ENCODE measurements around the gene RPL11.
"Not testable (repeated sequence)": the region's sequence is repeated elsewhere in the genome, so short reads cannot be mapped to it uniquely, and the experiment has no call there.

Gene RPL11

DNA sequence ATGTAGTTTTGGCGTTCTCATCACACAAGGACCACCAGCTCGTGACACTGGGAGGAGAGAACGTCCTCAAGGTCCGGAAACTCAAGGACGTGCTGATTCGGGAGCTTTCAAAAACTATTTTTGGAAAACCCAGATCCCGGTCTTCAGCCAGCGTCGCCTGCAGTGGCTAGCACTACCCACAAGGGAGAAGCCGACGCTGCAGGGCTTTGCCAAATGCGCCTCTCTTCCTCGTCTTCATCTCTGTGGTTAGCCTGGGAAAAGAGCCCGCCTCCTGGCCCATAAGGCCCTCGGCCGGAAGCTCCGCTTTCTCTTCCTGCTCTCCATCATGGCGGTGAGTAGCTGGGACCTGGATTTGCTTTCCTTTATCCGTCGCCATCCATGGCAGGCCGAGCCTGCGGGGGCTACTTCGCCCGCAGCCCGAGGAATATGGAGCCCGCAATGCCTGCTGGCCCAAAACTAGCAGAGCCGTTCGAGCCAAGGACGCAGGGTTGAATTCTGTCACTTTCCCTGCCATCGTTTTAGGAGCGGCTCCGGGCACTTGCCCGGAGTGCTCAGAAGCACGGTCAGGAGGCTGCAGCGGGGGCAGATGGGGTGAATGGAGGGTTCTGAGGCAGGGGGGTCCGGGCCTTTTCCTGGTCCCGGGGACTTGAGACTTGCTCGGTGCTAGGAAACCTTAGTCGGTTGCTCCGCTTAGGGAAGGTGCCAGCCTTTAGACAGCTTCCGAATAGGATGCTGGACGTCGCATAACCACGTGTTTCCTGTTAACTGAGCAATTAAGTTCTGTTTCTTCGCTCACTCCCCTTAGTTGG is at the start of gene RPL11:
Gene RPL11, plus strand, starts transcription at position 308 of the 809 bp plus-strand sequence. Its CDS starts 18 bp downstream, at position 326.
- peak; percentile 97 for DNase-seq

DNA sequence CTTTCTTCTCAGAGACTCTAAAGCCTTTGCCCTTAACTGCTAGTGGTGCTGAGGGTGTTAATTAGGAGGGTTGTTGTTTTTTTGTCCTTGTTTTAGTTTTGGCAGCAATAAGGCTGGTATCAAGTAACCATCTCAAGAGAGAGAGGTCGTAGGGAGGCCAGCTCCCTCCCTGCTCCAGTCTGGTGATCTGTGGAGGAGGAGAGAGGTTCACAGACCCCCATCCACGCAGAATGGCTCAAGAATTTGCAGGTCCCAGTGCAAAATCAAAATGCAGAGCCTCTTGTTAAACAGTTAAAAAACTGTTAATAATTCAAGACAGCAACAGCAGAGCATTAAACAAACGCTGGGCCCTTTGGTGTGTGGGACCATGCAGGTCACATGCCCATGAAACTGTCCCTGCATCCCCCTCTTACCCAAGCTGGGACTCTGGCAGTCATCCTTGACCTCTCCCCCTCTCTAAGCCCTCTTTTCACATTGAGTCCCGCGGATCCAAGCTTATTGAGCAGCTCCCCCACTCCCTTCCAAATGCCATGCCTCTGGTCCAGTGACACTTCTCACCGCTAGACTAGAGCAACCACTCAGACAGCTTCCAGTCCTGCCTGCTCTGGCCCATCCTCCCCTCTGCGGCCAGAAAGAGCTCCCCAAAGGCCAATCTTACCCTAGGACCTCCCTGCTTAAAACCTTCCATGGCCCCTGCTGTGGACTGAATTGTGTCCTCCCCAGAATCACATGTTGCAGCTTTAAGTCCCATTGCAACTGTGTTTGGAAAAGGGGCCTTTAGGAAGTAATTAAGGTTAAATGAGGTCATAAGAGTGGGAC is 47.7 kb upstream of the RPL11 start:
- DNase-seq, result peak; percentile 67

DNA sequence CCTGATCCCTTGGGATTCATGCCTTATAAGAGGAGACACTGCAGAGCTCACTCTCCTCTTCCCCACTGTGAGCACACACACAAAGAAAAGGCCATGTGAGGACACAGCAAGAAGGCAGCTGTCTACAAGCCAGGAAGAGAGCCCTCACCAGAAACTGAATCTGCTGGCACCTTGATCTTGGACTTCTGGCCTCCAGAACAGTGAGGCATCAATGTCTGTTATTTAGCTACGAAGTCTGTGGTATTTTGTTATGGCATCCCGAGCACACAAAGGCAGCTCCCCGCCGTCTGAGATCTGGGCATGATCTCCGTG is 47.1 kb upstream of the RPL11 start:
- DNase-seq, result no peak

DNA sequence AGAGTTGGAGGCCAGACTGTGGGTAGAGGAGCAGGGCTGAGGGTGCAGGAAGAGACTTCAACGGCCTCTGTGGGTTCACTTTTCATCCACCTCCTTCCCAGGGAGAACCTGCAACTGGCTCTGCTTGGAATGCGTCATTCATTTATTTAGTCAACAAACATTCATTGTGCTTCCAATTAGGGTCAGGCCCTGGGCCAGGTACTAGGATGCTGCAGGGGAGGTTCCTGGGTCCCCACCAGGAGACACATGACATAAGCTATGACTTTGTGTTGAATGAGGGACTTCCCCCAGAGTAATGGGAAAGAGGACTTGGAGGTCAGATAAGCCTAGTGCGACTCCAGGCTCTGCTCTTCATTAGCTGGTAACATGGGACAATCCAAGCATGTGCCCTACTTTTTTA is 46.3 kb upstream of the RPL11 start:
- no peak for DNase-seq

DNA sequence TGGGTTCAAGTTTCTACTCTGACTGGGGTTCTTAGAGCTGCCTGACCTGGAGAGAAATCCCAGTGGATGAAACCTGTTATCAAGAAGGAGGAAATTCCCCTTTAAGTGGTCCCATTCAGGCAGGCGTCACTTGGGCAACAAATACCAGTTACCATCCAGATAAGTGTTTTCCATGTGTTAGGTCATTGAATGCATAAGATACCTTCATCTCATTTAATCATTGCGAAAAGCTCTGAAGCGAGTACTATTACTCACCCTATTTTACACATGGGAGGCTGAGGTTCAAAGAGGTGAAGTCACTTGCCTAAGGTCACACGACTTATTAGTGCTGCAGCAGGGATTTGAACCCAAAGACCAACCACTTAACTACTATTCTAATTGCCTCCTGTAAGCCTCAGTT is 45.5 kb upstream of the RPL11 start:
- DNase-seq, result no peak

DNA sequence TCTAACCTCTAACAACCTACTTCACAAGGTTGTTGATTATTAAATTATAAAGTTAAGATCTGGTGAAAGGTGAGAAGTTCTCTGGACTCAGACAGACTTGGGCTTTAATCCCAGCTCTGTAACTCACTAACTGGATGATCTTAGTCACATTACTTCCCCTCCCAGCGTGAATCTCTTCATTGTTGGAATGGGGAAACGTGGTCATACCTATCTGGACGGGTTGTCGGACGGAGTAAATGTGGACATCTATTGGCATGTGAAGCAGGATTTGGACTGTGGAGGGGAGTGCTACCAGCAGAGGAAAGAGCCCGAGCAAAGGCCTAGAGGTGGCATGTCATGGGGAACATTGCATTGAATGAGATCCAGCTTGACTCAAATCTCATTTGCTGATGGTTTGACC is 45.1 kb upstream of the RPL11 start:
- DNase-seq, result no peak

DNA sequence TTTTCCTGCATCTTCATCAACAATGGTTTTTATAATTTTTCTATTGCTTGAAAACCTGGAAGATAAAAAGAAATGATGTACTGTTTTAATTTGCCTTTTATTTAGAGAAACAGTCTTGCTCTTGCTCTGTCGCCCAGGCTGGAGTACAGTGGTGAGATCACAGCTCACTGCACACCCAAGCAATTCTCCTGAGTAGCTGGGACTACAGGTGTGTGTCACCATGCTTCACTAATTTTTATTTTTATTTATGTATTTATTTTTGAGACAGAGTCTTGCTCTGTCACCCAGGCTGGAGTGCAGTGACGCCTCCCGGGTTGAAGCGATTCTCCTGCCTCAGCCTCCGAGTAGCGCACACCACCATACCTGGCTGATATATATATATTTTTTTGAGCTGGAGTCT is 43.0 kb upstream of the RPL11 start:
- DNase-seq, result no peak

DNA sequence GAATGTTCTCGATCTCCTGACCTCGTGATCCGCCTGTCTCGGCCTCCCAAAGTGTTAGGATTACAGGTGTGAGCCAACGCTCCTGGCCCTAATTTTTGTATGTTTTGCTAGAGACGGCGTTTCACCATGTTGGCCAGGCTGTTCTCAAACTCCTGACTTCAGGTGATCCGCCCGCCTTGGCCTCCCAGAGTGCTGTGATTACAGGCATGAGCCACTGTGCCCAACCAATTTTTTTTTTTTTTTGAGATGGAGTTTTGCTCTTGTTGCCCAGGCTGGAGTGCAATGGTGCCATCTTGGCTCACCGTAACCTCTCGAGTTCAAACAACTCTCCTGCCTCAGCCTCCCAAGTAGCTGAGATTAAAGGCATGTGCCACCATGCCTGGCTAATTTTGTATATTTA is 42.4 kb upstream of the RPL11 start:
- DNase-seq, result not testable (repeated sequence)

DNA sequence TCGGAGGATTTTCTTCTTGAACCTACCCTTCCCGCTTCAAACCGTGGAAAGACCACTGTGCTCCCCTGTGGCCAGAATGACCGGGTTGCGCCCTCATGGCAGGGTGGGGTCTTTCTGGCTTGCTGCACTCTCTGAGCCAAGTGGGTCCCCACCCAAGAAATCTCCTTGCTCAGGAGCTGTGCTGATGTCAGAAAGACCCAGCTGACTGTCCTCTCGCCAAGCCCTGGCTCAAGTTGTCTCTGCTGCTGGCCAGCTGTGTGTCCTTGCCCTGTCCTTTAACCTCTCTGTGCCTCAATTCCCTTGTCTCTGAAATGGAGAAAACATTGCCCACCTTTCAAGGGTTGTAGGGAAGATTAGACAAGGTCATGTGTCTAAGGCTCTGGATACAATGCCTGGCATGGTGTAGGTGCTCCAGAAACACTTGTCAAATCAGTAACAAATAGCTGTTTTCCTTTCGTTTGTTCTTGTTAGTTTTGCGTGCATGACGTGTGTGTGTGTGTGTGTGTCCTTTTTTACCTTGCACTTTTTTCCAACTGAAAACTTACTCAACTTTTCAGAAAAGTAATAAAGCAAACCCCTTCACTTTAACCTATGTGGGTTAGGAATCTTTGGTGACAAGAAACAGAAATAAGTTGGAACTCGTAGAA is 41.1 kb upstream of the RPL11 start:
- no peak for DNase-seq

DNA sequence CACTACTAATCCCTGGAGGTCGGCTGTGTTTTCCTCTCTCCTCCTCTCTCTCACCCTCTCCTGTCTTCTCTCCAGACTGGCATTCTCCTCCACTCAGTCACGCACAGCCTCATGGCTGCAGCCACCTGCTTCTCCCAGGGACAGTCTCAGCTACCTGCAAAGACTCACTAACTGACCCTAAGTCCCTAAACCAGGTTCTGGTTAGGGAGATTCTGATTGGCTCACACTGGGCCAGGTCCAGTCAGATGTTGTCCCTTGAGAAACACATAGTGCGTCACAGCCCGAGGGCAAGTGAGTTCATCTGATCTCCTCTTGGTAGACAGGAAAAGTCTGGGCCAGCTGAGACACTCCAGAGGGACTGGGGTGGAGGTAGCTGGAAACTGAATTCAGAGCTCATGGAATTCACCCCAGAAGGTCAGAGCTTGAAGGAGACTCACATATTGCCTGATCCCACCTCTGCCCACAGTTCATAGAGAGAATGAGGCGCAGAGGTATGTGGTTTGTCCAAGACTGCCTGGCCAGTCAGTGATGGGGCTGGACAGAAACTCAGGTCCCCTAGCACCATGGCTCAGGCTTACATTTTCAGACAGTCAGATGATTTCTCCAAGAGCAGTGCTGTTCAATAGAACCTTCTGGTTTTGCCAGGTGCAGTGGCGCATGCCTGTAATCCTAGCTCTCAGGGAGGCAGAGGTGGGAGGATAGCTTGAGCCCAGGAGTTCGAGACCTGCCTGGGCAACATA is 40.4 kb upstream of the RPL11 start:
- no peak for DNase-seq

DNA sequence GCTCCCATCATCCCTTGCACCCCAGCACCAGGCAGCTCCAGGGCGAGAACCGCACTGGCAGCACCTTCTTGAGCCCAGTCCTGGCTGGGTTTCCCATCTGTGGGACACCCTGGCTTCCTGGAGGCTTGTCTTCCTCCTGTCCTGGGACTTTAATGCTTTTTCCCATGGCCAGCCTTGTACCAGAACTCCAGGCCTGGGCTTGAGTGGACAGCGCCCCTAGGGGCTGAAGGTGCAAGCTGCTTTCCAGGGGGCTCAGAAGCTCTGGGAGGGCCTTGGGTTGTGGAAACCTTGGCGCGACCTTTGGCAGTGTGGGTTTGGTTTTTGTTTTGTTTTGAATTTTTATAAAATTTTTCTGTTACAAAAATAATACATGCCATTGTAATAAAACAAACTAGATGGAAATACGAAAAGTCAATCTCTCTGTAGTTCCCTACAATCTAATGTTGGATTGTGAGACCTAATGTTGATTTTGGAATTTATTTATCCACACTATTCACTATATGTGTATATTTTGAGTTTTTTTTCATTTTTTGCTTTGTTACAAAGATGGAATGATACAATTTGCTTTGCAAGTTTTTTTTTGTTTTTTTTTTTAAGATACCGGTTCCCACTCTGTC is 33.8 kb upstream of the RPL11 start:
- DNase-seq, result peak; percentile 17

DNA sequence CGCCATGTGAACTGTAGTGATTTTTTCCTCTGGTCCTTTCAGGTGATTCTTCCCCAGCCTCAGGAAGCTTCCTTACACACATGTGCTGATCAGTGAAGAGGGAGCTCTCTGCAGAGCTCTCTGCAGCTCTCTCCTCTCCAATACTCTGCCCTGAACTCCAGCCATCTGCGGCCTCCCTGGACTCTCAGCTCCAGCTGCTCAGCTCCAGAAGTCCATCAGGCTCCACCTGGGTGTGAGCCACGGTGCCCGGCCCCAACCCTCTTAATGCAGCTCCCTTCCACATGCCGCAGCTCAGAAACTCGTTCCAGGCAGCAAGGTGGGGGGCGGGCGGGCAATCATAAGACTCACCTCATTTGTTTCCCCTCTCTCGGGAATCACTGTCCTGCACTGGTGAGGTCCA is 30.9 kb upstream of the RPL11 start:
- DNase-seq, result no peak

DNA sequence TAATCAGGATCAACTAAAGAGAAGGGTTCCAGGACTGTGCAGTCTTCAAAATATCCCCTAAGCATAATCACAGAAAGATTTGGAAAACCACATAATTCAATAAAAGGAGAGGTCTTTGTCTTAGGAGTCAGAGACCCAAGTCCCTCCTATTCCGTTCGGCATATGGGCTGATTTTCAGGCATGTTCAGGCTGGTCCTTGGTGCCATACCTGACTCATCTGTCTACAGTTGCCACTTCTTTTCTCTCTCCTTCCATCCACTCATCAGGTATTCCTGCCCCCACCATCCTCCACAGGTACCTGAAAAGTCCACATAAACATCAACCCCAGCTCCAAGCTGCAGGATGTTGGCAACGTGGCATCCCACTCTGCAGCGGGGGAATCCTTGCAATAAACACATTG is 29.7 kb upstream of the RPL11 start:
- no peak for DNase-seq

DNA sequence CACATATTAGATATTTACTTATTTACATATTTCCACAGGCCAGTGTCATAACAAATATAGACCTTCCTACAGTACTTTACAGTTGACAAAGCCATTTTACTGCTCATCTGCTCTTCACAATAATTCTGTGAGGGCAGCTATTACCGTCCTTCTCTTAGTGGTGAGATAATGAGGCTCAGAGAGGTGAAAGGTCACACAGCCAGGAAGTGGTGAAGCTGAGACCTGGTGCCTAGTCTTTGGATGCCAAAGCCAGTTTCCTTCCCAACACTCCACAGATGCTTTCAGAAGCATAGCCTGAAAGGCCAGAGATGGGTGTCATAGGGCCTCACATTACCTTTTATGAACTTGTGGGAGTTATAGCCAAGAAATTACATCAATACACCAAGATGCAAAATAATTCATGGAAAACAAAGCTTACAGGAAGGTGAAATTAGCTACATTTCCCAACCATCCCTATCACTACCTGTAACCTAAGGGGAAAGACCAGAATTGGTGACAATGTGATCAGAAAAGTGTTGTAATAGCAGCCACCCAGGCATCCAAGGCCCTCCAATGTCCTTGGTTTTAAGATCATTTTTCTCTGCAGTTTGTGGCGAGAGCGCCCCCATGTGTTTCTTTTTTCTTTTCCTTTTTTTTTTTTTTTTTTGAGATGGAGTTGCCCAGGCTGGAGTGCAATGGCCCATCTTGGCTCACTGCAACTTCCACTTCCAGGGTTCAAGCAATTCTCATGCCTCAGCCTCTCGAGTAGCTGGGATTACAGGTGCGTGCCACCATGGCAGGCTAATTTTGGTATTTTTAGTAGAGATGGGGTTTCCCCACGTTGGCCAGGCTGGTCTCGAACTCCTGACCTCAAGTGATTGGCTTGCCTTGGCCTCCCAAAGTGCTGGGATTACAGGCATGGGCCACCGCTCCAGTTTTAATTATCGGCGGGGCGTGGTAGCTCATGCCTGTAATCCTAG is 26.5 kb upstream of the RPL11 start:
- peak; percentile 67 for DNase-seq

DNA sequence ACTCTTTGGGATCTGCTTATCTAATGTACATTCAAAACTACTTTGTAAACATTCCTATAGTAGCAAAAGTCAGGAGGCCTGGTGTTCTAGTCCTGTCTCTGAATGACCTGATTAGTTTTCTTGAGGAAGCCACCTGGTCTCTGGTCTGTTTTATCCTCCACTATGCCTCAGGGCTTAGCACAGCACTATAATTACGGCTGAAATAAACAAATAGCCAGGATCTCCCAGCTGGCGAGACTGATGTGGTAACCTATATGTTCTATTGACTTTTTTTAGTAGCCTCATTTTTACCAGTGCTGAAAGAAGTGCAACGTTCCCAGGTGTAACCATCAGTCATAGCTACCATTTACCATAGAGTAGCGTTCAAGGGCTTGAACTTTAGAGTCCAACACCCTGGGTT is 24.2 kb upstream of the RPL11 start:
- no peak for DNase-seq

DNA sequence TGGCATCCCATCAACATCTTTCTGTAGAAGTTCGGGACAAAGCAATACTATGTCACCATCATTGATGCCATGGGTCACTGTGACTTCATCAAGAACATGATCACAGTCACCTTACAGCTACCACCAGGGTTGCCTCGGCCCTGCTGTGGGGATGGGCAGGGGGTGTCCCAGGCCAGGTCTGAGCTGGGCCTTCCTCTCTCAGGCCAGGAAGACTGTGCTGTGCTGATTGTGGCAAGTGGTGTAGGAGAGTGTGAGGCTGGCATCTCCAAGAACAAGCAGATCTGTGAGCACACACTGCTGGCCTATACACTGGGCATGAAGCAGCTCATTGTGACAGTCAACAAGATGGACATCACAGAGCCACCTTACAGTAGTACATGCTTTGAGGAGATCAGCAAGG is 20.9 kb upstream of the RPL11 start:
- DNase-seq, result no peak

DNA sequence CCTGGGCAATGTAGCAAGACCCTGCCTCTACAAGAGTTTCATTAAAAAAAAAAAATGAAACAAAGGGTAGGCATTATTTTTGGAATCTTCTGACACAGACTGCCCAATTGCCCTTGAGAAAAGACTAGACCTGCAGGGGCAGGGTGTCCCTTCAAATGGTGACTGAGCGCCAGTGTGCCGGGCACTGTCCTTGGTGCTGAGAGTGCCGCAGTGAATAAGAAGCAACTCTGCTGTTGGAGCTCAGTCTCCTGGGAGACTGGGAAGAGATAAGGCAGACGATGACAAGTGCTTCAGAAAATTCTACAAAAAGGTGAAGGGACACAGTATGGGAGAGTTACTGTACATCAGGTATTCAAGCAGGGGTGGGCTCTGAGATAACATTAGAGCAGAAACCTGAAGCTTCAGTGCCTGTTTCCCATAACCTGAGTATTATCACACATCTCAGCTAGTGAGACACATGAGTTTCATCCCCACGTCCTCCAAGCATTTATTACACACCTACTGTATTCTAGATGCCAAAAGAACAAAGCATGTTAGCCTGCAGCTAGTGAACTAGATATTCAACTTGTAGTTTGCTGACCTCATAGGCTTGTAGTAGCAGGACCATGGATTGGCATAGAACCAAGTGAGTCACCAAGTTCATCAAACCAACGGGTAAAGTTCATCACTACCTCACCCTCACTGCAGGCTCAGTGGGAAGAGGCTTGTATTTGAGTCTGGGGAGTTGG is 18.4 kb upstream of the RPL11 start:
- no peak for DNase-seq

DNA sequence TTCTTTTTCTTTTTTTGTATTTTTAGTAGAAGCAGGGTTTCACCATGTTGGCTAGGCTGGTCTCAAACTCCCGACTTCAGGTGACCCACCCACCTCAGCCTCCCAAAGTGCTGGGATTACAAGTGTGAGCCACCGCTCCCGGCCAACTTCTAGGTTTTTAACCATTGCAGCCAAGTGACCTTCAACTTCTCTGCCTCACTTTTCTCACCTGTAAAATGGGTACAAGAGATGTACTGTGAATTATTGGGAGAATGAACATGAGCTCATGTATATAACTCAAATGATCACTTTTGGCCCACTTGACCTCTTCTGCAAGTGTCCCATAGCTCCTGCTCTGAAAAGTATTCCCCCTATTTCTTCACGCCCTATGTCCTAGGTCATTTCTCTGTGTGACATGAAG is 11.8 kb upstream of the RPL11 start:
- DNase-seq, result no peak

DNA sequence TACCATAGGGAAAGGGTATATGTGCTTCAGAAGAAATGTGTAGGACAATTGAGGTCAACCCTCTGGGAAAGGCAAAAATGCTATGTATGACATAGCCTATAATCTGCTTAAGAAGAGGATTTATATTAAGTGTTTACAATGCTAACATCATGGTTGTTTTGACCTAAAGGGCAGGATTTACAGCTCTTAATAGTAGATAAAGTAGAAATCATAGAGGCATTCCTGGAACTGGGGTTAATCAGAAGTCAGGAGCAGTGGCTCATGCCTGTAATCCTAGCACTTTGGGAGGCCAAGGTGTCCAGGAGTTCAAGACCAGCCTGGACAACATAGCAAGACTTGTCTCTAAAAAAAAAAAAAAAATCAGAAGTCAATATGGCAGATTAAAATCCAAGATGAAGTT is 8.7 kb upstream of the RPL11 start:
- DNase-seq, result no peak

DNA sequence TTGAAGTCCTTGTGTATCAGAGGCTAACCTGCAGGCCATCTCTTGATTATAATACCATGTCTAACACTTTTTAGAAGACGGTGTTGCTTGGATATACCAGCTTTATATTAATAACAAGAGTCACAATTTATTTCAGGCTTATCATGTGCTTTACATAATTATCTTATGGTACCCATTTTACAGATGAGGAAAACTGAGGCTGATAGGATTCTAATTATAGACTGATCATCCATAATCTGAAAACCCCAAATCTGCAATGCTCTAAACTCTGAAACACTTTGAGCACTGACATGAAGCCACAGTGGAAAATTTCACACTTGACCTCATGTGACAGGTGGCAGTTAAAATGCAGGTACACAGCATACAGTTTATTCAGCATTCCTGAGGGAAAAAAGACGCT is 7.2 kb upstream of the RPL11 start:
- DNase-seq, result no peak

DNA sequence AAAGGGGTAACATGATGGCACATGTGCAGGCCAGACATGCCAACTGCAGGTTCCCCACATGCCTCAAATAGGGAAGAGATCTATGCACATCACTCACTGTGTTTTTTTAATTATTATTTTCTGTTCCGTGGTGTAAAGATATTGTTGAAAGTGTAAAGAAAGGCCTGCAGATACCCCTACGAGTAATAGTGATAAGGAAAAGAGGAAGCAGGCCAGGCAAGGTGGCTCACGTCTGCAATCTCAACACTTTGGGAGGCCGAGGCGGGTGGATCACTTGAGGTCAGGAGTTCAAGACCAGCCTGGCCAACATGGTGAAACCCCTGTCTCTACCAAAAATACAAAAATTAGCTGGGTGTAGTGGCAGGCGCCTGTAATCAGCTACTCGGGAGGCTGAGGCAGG is 6.4 kb upstream of the RPL11 start:
- not testable (repeated sequence) for DNase-seq
